Coronary artery (tissue), 2 donors: ENCODE data around the gene SMAD6.
A peak's percentile ranks its signal among the peaks of the same experiment; 100 is the strongest.

Experiments used
- DNase-seq: peaks from one replicate; pipeline ENCODE4 v3.0.0-alpha.2; 2017; ENCODE audit warnings: low spot score
- H3K27ac ChIP-seq, 2 donors: fragments of 200-600 bp; sonication (generic); one replicate each; pipeline ENCODE4 v1.5.1; 2016 to 2019
- H3K4me3 ChIP-seq: fragments of 200-600 bp; sonication (generic); 2 replicates; pipeline ENCODE4 v1.5.1; 2016; ENCODE audit warnings: mild to moderate bottlenecking, moderate library complexity
- CTCF ChIP-seq: fragments of 200-600 bp; sonication (generic); IDR thresholded peaks from one replicate; pipeline ENCODE4 v1.5.1; 2019; ENCODE audit warnings: antibody characterized with exemption

Gene SMAD6

GRCh38 chr15:66745530-66746230, 43.6 kb downstream of the SMAD6 start:
- no peak for TF ChIP-seq CTCF
- no peak for DNase-seq
- Histone ChIP-seq H3K27ac (peak overlapping the region; percentile 51 to 86), H3K4me3 (no peak overlapping the region)

GRCh38 chr15:66746231-66746605, 44.2 kb downstream of the SMAD6 start:
- no peak for TF ChIP-seq CTCF
- DNase-seq = no peak
- Histone ChIP-seq H3K4me3 (no peak overlapping the region), H3K27ac (peak overlapping the region; percentile 51 to 86)

GRCh38 chr15:66747223-66747622, 45.2 kb downstream of the SMAD6 start:
- Histone ChIP-seq H3K4me3 (no peak overlapping the region), H3K27ac (peak overlapping the region; percentile 51 to 86)
- no peak for TF ChIP-seq CTCF
- DNase-seq = no peak

- Histone ChIP-seq H3K4me3 (peak overlapping the region; percentile 37), H3K27ac (peak overlapping the region; percentile 51 to 86)
- no peak for DNase-seq
- no peak for TF ChIP-seq CTCF
Observed at GRCh38 chr15:66747886-66748707, 46.1 kb downstream of the SMAD6 start.

- TF ChIP-seq CTCF = no peak
- Histone ChIP-seq H3K27ac (peak overlapping the region; percentile 51 to 86), H3K4me3 (peak overlapping the region; percentile 37)
- DNase-seq = no peak
Observed at GRCh38 chr15:66748708-66749035, 46.6 kb downstream of the SMAD6 start.

- H3K27ac ChIP-seq = peak overlapping the region; percentile 30 to 86
- no peak for TF ChIP-seq CTCF
- H3K4me3 ChIP-seq = no peak overlapping the region
- no peak for DNase-seq
Observed at GRCh38 chr15:66749841-66750575, 48.0 kb downstream of the SMAD6 start.
